Inflammatory macrophage treated with lipopolysaccharide for 4 hours (primary cell): Measurements from ENCODE around the gene GAB3.
"Not testable (repeated sequence)": the region's sequence is repeated elsewhere in the genome, so short reads cannot be mapped to it uniquely, and the experiment has no call there.

Experiments
- DNase-seq: peaks from one replicate; pipeline ENCODE4 v3.0.0-alpha.2; 2020

GAB3 gene

DNA sequence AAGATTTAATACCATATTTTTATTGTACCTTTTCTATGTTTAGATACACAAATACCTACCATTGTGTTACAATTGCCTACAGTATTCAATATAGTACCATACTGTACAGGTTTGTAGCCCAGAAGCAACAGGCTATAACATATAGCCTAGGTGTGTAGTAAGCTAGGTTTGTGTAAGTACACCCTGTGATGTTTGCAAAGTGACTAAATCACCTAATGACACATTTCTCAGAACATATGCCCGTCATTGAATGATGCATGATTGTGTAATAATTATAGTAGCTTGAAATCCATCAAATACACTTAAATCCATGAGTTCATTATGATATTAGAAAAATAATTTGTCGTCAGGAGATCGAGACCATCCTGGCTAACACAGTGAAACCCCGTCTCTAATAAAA lies 30.8 kb downstream of the GAB3 start:
- peak; percentile 39 for DNase-seq

GRCh38 chrX:154719132-154719675 lies 31.7 kb downstream of the GAB3 start:
- peak; percentile 50 for DNase-seq

GRCh38 chrX:154718616-154719015 lies 32.3 kb downstream of the GAB3 start:
- DNase-seq: peak; percentile 78

DNA sequence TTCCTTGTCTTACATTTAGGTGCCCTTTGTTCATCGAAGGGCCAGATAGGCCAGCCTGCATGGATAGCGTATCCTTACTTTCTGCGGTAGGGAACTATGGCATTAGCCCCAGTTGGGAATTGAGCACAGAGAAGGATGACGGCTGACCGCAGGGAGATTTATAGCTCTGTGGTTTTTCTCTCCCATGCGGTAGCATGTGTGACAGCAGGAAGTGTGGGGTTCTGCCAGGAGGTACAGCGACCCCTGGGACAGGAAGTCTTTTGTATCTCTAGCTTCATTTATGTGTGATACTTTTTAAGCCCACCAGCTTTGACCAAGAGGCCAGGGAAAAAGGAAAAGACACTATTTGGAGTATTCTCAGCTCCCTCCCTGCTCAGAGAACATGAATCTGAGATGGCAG lies 33.1 kb downstream of the GAB3 start:
- no peak for DNase-seq

DNA sequence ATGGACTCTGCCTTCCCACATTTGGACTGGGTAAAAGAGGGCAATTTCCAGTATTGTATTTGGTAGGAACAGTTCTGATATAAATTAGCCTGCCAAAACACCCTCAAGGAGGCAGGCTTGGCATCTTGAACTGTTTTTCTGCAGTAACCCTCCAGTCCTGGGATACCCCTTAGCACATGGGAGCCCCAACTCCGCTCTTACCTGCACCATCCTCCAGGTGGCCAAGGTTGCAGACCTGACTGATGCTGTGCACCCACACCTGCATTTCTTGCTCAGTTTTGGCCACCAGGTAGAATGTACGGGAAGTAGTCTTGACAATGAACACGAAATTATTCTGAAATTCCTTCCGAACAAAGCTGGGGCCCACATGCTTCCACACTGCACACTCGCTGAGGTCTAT lies 35.1 kb downstream of the GAB3 start:
- no peak for DNase-seq

GRCh38 chrX:154714925-154715324 lies 36.0 kb downstream of the GAB3 start:
- DNase-seq: no peak

DNA sequence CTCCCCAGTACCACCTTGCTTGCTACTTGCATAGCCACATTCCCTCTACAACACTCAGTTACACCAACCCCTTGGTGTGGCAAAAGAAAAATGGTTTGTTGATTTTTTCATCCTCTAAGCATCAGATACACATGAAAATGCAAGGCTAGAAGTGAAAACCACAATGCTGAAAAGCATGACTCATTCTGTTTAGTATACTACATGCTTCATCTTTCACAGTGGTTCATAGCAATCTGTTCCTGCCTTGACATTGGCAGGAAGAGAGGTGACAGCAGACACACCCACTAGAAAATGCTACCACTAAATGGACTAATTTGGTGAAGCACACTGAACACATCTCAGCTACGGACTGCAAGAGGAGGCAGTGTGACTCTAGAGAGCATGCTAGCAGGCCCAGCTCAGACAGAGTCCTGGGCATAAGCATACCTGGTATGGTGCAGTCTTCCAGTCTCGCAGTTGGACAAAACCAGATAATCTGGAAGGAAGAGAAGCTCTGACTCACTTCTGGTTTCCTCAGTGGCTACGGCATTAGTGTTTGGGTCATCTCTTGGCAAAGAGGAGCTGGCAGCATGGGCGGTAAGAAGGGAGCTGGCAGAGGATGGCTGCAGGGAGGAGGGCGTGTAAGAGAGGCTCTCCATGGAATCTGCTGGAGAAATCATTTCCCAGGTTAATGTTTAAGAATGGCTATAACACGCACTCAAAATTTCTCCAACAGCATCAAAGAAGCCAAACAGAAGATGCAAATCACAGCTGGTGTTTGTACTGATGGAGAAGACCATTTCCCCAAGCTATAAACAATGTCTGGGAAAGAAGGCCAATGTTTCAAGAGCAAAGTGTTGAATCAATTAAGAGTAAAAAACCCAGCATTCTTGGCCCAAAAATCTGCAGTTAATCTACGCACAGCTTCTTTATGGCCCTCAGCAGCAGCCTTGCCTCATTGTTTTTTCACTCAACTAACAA lies 37.8 kb downstream of the GAB3 start:
- DNase-seq: peak; percentile 47

- DNase-seq: no peak
Measured at GRCh38 chrX:154711264-154711663, 39.6 kb downstream of the GAB3 start.

DNA sequence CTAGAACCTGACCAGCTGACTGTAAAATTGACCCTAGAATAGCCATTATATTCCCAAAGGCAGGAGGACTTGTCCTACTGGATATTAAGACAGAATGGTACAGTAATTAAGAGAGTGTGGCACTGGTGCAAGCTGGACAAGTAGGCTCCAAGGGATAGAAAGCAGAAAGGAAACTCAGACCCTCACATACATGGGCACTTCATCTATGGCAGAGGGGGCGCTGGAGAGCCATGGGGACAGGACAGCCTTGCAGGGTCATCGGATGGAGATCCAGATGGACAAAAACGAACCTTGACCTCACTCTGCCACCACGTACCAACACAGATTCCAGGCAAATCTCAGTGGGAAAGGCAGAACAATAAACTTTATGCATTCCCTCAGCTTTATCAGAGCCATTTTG lies 40.6 kb downstream of the GAB3 start:
- no peak for DNase-seq

DNA sequence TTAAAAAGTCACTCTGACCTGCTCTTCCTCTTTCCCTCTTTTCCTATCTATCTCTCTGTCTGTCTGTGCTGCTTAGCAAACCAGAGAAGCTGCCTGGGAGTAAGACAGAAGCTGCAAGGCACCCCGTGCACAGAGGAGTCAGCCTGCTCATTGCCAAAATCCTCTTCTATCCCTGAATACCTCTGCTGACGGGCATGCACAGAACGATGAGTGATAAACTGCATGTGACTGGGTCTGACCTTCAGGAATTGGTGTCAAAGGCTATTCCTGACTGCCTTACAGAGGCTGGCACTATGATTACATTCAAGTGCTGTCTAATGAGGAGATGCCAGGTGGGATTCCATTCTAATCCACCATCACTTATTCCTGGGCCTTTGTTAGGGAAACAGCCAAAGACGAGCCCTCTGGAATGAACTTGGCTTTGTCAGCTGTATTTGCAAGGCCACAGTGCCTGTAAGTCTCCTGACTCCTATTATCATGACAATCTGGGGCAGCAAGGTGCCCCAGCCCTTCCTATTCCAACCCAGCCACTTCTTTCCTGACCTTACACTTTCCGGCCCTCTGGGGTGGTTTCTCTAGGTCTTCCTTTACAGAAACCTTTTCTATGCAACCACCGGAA lies 52.1 kb downstream of the GAB3 start:
- DNase-seq: no peak

- DNase-seq: no peak
Measured at GRCh38 chrX:154696676-154697045, 54.2 kb downstream of the GAB3 start.

DNA sequence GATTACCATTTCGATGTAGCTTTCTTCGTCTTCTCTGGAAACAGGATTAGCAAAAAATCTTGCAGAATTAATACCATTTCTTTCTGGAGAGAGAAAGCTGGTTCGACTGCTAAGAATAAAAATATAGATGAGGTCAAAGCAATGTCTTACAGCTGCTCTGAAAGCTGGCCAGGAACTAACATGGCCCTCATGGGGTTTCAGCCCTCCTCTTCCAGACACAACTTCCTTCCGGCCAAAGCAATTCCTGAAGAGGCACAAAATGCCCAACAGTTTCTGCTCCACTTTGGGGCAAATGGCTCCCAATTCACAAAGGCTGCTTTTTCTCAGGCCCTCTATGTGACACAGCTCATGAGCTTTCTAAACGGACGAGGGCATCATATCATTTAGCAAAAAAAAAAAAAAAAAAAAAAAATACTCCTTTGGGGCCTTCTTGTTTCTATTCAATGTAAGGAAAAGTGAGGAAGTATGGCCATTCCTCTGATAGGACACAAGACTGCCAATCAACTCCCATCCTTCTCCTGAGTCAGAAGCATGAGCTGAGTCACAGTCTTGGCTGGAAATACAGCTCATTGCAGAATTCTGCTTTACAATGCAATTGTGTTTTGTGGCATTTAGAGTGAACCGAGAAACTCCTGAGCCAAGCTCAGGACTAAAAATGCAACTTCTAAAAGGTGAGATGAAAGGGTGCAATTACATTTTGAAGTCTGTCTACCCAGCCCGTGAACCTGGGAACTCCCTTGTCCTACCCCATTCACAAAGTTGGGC lies 54.8 kb downstream of the GAB3 start:
- peak; percentile 76 for DNase-seq

DNA sequence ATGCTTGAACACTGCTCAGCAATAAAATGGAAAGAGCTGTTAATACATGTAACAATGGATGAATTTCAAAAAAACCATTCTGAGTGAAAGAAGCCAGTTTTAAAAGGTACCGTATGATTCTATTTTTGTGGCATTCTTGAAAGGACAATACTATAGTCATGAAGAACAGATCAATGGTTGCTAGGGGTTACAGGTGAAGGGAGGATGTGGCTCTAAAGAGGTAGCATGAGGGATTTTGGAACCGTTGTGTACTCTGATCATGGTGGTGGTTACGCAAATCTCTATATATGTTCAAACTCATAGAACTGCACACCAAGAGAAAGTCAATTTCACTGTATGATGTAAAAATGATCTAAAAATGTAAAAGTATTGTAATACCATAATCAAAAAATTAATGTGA lies 57.5 kb downstream of the GAB3 start:
- DNase-seq: no peak

DNA sequence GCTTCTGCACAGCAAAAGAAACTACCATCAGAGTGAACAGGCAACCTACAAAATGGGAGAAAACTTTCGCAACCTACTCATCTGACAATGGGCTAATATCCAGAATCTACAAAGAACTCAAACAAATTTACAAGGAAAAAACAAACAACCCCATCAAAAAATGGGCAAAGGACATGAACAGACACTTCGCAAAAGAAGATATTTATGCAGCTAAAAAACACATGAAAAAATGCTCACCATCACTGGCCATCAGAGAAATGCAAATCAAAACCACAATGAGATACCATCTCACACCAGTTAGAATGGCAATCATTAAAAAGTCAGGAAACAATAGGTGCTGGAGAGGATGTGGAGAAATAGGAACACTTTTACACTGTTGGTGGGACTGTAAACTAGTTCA lies 60.4 kb downstream of the GAB3 start:
- not testable (repeated sequence) for DNase-seq

- not testable (repeated sequence) for DNase-seq
Measured at GRCh38 chrX:154672084-154672483, 78.8 kb downstream of the GAB3 start.

GRCh38 chrX:154670848-154671247 lies 80.0 kb downstream of the GAB3 start:
- DNase-seq: not testable (repeated sequence)

DNA sequence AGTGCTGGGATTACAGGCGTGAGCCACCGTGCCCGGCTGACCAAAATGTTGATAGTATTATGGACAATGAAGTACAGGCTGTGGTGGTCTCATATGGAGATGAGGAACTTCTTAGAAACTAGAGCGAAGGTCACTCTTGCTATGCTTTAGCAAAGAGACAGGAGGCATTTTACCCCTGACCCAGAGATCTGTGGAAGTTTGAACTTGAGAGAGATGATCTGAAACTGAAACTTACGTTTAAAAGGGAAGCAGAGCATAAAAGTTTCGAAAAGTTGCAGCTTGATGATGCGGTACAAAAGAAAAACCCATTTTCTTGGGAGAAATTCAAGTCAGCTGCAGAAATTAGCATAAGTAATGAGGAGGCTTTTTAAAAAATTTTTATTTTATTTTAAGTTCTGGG lies 89.0 kb downstream of the GAB3 start:
- DNase-seq: peak; percentile 61

DNA sequence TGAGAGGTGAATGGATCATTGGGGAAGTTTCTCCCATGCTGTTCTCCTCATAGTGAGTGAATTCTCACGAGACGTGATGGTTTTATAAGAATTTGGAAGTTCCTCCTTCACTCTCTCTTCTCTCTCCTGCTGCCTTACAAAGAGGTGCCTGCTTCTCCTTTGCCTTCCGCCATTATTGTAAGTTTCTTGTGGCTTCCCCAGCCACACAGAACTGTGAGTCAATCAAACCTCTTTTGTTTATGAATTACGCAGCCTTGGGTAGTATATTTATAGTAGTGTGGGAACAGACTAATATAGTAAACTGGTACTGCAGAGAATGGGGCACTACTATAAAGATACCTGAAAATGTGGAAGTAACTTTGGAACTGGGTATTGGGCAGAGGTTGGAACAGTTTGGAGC lies 89.7 kb downstream of the GAB3 start:
- DNase-seq: peak; percentile 53

- no peak for DNase-seq
Measured at GRCh38 chrX:154660541-154660940, 90.3 kb downstream of the GAB3 start.

GRCh38 chrX:154658957-154659356 lies 91.9 kb downstream of the GAB3 start:
- DNase-seq: no peak

DNA sequence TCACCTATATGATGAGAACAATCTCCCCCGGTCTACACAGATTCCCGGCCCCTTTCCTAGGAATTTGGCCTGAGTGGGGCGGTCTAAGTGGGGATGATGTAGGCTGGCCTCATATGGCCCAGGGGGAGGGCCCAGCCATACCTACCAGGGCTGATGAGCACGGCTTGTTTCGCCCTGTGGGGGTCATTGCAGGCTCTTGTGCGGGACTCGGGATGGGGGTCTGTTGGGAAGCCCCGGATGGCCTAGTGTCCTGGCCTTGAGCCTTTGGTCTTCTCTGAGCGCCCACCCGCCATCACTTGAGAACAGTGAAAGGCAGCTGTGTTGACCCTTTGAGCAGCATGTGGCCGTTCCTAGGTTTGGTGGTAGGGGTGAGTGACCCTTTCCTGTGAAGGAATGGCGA lies 92.7 kb downstream of the GAB3 start:
- no peak for DNase-seq

GRCh38 chrX:154657226-154657805 lies 93.6 kb downstream of the GAB3 start:
- no peak for DNase-seq

DNA sequence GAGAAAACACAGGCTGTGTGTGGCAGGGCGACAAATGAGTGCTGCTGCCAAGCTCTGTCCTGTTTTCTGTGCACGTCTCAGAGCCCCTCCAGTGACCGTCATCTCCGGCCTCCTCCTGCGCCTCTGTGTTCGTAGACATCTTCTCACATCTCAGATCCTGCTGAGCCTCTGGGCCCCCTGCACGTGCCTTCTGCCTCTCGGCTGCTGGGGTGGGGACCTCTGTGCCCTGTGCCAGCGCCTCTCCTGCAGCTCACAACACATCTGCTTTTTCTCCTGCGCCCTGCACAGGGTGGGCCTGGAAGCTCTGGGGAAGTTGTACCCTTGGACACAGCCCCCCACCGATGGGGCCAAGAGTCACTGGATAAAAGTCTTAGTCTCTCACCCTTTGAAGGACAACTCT lies 95.1 kb downstream of the GAB3 start:
- DNase-seq: no peak
